HG02852 (cell line): ENCODE results near the gene IP6K1.
A peak's percentile ranks its signal among the peaks of the same experiment; 100 is the strongest.
"Not testable (repeated sequence)": the region's sequence is repeated elsewhere in the genome, so short reads cannot be mapped to it uniquely, and the experiment has no call there.

ENCODE experiments used
- ATAC-seq: cut with Tn5 transposase; IDR thresholded peaks from one replicate; pipeline ENCODE4 v1.9.1; 2021; ENCODE audit warnings: mild to moderate bottlenecking, moderate library complexity; ENCODE audit not compliant: unreplicated experiment

Gene IP6K1

GRCh38 chr3:49786357-49787181 is at the start of gene IP6K1:
Gene IP6K1, minus strand, starts transcription at chr3:49786542. Its CDS starts 38,502 bp downstream, at chr3:49748040.
- peak; percentile 97 for ATAC-seq

GRCh38 chr3:49831341-49831740 is 45.0 kb upstream of the IP6K1 start:
- ATAC-seq: no peak

GRCh38 chr3:49826016-49826415 is 39.7 kb upstream of the IP6K1 start:
- ATAC-seq: no peak

GRCh38 chr3:49823131-49823530 is 36.8 kb upstream of the IP6K1 start:
- ATAC-seq: not testable (repeated sequence)

GRCh38 chr3:49813497-49814174 is 27.3 kb upstream of the IP6K1 start, which contains the start of gene UBA7:
Gene UBA7, minus strand, starts transcription at chr3:49813953. Its CDS starts 166 bp downstream, at chr3:49813787.
- ATAC-seq: peak; percentile 70

- no peak for ATAC-seq
These were observed 26.7 kb upstream of the IP6K1 start for GRCh38 chr3:49812916-49813496.

- ATAC-seq: no peak
These were observed 21.2 kb upstream of the IP6K1 start for GRCh38 chr3:49807431-49808114.

GRCh38 chr3:49806850-49807249 is 20.5 kb upstream of the IP6K1 start:
- no peak for ATAC-seq

- ATAC-seq: no peak
These were observed 19.8 kb upstream of the IP6K1 start for GRCh38 chr3:49805897-49806701.

- no peak for ATAC-seq
These were observed 19.0 kb upstream of the IP6K1 start for GRCh38 chr3:49805367-49805782.

- ATAC-seq: no peak
These were observed 18.0 kb upstream of the IP6K1 start for GRCh38 chr3:49804141-49805041.

GRCh38 chr3:49803465-49804140 is 17.3 kb upstream of the IP6K1 start:
- ATAC-seq: no peak

- peak; percentile 68 for ATAC-seq
These were observed 16.6 kb upstream of the IP6K1 start, which contains the start of gene INKA1 for GRCh38 chr3:49802719-49803464. Gene INKA1, plus strand, starts transcription at chr3:49803261. Its CDS starts 132 bp downstream, at chr3:49803393.

GRCh38 chr3:49801160-49801559 is 14.8 kb upstream of the IP6K1 start:
- no peak for ATAC-seq

- ATAC-seq: no peak
These were observed 13.4 kb upstream of the IP6K1 start, which contains the start of gene CDHR4 for GRCh38 chr3:49799761-49800160. Gene CDHR4, minus strand, starts transcription at chr3:49799873. Its CDS starts 61 bp downstream, at chr3:49799812.

- no peak for ATAC-seq
These were observed 12.8 kb upstream of the IP6K1 start for GRCh38 chr3:49799105-49799504.
